ACC112 (cell line): ENCODE data around the gene ZNF726.
"Not testable (repeated sequence)": the region's sequence is repeated elsewhere in the genome, so short reads cannot be mapped to it uniquely, and the experiment has no call there.

Experiments used
- H2AFZ ChIP-seq: fragments of 200-600 bp; sonication (generic); one replicate; pipeline ENCODE4 v1.6.0; 2017; ENCODE audit warnings: antibody characterized with exemption, low read length; ENCODE audit not compliant: unreplicated experiment
- H3K27ac ChIP-seq: fragments of 200-600 bp; sonication (generic); 2 replicates; pipeline ENCODE4 v1.5.1; 2014; ENCODE audit warnings: low read depth, mild to moderate bottlenecking, antibody characterized with exemption, low read length, moderate library complexity
- H3K27me3 ChIP-seq: fragments of 200-600 bp; sonication (generic); 2 replicates; pipeline ENCODE4 v1.6.1; 2014; ENCODE audit warnings: mild to moderate bottlenecking, antibody characterized with exemption, low read length, moderate library complexity, mixed read lengths; ENCODE audit not compliant: insufficient read depth
- H3K36me3 ChIP-seq: fragments of 200-600 bp; sonication (generic); 2 replicates; pipeline ENCODE4 v1.6.1; 2016; ENCODE audit warnings: mild to moderate bottlenecking, antibody characterized with exemption, low read length, moderate library complexity, mixed read lengths; ENCODE audit not compliant: insufficient read depth
- H3K4me1 ChIP-seq: fragments of 200-600 bp; sonication (generic); one replicate; pipeline ENCODE4 v1.6.1; 2016; ENCODE audit warnings: low read length, mixed read lengths; ENCODE audit not compliant: insufficient read depth, unreplicated experiment, control insufficient read depth
- H3K4me3 ChIP-seq: fragments of 200-600 bp; sonication (generic); 2 replicates; pipeline ENCODE4 v1.5.1; 2014; ENCODE audit warnings: mild to moderate bottlenecking, low read depth, low read length
- H3K79me2 ChIP-seq: fragments of 200-600 bp; sonication (generic); one replicate; pipeline ENCODE4 v1.6.0; 2016; ENCODE audit warnings: low read length; ENCODE audit not compliant: control insufficient read depth, unreplicated experiment, insufficient read depth

ZNF726 gene

GRCh38 chr19:23937031-23937430, 22.3 kb downstream of the ZNF726 start:
- not testable (repeated sequence) for H3K79me2 ChIP-seq, H3K36me3 ChIP-seq, H3K4me1 ChIP-seq, H2AFZ ChIP-seq, H3K27me3 ChIP-seq, H3K27ac ChIP-seq, H3K4me3 ChIP-seq

- no peak overlapping the region for H2AFZ ChIP-seq
- H3K4me1 ChIP-seq, result no peaks in the 10 kb centered on the region
- no peaks in the 10 kb centered on the region for H3K79me2 ChIP-seq
- H3K4me3 ChIP-seq, result no peak overlapping the region
- no peaks in the 10 kb centered on the region for H3K36me3 ChIP-seq
- H3K27ac ChIP-seq, result no peak overlapping the region
- H3K27me3 ChIP-seq, result no peaks in the 10 kb centered on the region
Measured at GRCh38 chr19:23943411-23943810, 28.7 kb downstream of the ZNF726 start.

- Histone ChIP-seq H2AFZ (no peak overlapping the region), H3K27ac (no peak overlapping the region; the same call in 1 of the 2 replicates), H3K27me3 (no peaks in the 10 kb centered on the region), H3K36me3 (no peaks in the 10 kb centered on the region), H3K4me3 (no peak overlapping the region), H3K79me2 (no peaks in the 10 kb centered on the region), H3K4me1 (no peaks in the 10 kb centered on the region)
Measured at GRCh38 chr19:23946569-23946968, 31.9 kb downstream of the ZNF726 start.

GRCh38 chr19:23949611-23950010, 34.9 kb downstream of the ZNF726 start:
- no peak overlapping the region for H2AFZ ChIP-seq
- H3K4me3 ChIP-seq, result no peak overlapping the region
- no peak overlapping the region for H3K27ac ChIP-seq
- H3K36me3 ChIP-seq, result no peaks in the 10 kb centered on the region
- no peaks in the 10 kb centered on the region for H3K27me3 ChIP-seq
- H3K4me1 ChIP-seq, result no peaks in the 10 kb centered on the region
- no peaks in the 10 kb centered on the region for H3K79me2 ChIP-seq

GRCh38 chr19:23956051-23956450, 41.4 kb downstream of the ZNF726 start:
- no peaks in the 10 kb centered on the region for H3K79me2 ChIP-seq
- no peaks in the 10 kb centered on the region for H3K27me3 ChIP-seq
- no peak overlapping the region for H3K4me3 ChIP-seq
- no peak overlapping the region for H2AFZ ChIP-seq
- peaks cover 15% of the 10 kb centered on the region for H3K4me1 ChIP-seq
- no peaks in the 10 kb centered on the region for H3K36me3 ChIP-seq
- no peak overlapping the region for H3K27ac ChIP-seq

GRCh38 chr19:23957660-23958281, 43.1 kb downstream of the ZNF726 start:
- Histone ChIP-seq H2AFZ (peak overlapping the region; percentile 53), H3K36me3 (no peaks in the 10 kb centered on the region), H3K4me3 (no peak overlapping the region), H3K27me3 (no peaks in the 10 kb centered on the region), H3K27ac (peak overlapping the region; percentile 73), H3K79me2 (no peaks in the 10 kb centered on the region), H3K4me1 (peaks cover 15% of the 10 kb centered on the region)

- H3K4me1 ChIP-seq, H3K27ac ChIP-seq, H3K27me3 ChIP-seq, H2AFZ ChIP-seq, H3K36me3 ChIP-seq, H3K4me3 ChIP-seq, H3K79me2 ChIP-seq: not testable (repeated sequence)
Measured at GRCh38 chr19:23963396-23963795, 48.7 kb downstream of the ZNF726 start.

GRCh38 chr19:23963881-23964280, 49.2 kb downstream of the ZNF726 start:
- not testable (repeated sequence) for H3K79me2 ChIP-seq, H2AFZ ChIP-seq, H3K27me3 ChIP-seq, H3K27ac ChIP-seq, H3K36me3 ChIP-seq, H3K4me1 ChIP-seq, H3K4me3 ChIP-seq

- H3K27me3 ChIP-seq, H3K27ac ChIP-seq, H3K4me3 ChIP-seq, H2AFZ ChIP-seq, H3K4me1 ChIP-seq, H3K36me3 ChIP-seq, H3K79me2 ChIP-seq: not testable (repeated sequence)
Measured at GRCh38 chr19:23964334-23964733, 49.6 kb downstream of the ZNF726 start.

- no peak overlapping the region for H2AFZ ChIP-seq
- H3K36me3 ChIP-seq, result no peaks in the 10 kb centered on the region
- no peaks in the 10 kb centered on the region for H3K4me1 ChIP-seq
- peaks cover 34% of the 10 kb centered on the region for H3K27me3 ChIP-seq
- no peaks in the 10 kb centered on the region for H3K79me2 ChIP-seq
- H3K27ac ChIP-seq, result no peak overlapping the region
- no peak overlapping the region for H3K4me3 ChIP-seq
Measured at GRCh38 chr19:23969630-23970029, 54.9 kb downstream of the ZNF726 start.

- no peaks in the 10 kb centered on the region for H3K4me1 ChIP-seq
- no peak overlapping the region for H3K4me3 ChIP-seq
- no peaks in the 10 kb centered on the region for H3K36me3 ChIP-seq
- peaks cover 34% of the 10 kb centered on the region for H3K27me3 ChIP-seq
- H2AFZ ChIP-seq, result no peak overlapping the region
- H3K79me2 ChIP-seq, result no peaks in the 10 kb centered on the region
- no peak overlapping the region for H3K27ac ChIP-seq
Measured at GRCh38 chr19:23971598-23971997, 56.9 kb downstream of the ZNF726 start.
